Fibroblast of skin of left biceps (primary cell): ENCODE data around the gene P3H3.
A peak's percentile ranks its signal among the peaks of the same experiment; 100 is the strongest.

Experiments used
- DNase-seq, 2 experiments: peaks; one replicate each; pipeline ENCODE4 v3.0.0-alpha.2; 2013; ENCODE audit warnings: low read depth in 2 of 2

Gene P3H3

GRCh38 chr12:6827982-6828780 lies at the start of gene P3H3:
P3H3 (plus strand) TSS chr12:6828407; CDS start chr12:6828441, 34 bp downstream.
- no peak for DNase-seq

- peak; percentile 78 to 80 for DNase-seq
Observed at GRCh38 chr12:6778574-6779550, 49.3 kb upstream of the P3H3 start.

- no peak for DNase-seq
Observed at GRCh38 chr12:6779708-6780432, 48.3 kb upstream of the P3H3 start.

GRCh38 chr12:6780573-6780972 lies 47.6 kb upstream of the P3H3 start:
- no peak for DNase-seq

- no peak for DNase-seq
Observed at GRCh38 chr12:6782119-6782518, 46.1 kb upstream of the P3H3 start.

- DNase-seq = no peak
Observed at GRCh38 chr12:6782850-6783566, 45.2 kb upstream of the P3H3 start.

- DNase-seq = no peak
Observed at GRCh38 chr12:6783828-6784227, 44.4 kb upstream of the P3H3 start.

- no peak for DNase-seq
Observed at GRCh38 chr12:6784296-6784695, 43.9 kb upstream of the P3H3 start.

- DNase-seq = no peak
Observed at GRCh38 chr12:6784761-6785160, 43.4 kb upstream of the P3H3 start.

- DNase-seq = no peak
Observed at GRCh38 chr12:6786416-6787094, 41.7 kb upstream of the P3H3 start.

GRCh38 chr12:6787309-6787708 lies 40.9 kb upstream of the P3H3 start:
- DNase-seq = no peak

GRCh38 chr12:6788972-6789924 lies 39.0 kb upstream of the P3H3 start, which contains the start of gene CD4:
CD4 (plus strand) TSS chr12:6789528; CDS start chr12:6800139, 10,611 bp downstream.
- no peak for DNase-seq

GRCh38 chr12:6790496-6791150 lies 37.6 kb upstream of the P3H3 start:
- DNase-seq = no peak

GRCh38 chr12:6791931-6792520 lies 36.2 kb upstream of the P3H3 start:
- DNase-seq = no peak

- DNase-seq = no peak
Observed at GRCh38 chr12:6792522-6793201, 35.5 kb upstream of the P3H3 start.

GRCh38 chr12:6795088-6795487 lies 33.1 kb upstream of the P3H3 start:
- DNase-seq = no peak

GRCh38 chr12:6796576-6796975 lies 31.6 kb upstream of the P3H3 start:
- no peak for DNase-seq

- no peak for DNase-seq
Observed at GRCh38 chr12:6799147-6799546, 29.1 kb upstream of the P3H3 start.
